ENCODE data around the gene ELK4. TPM values are rescaled to one million over a fixed set of nuclear protein-coding genes. Genes with fewer than 3 reads are reported as not detected.

Gene ELK4
- total and polyA plus RNA-seq, 2 of the 8 experiments (the other 6 are each of a cell fraction or from before 2014, with no cell fraction given), result 2.9 to 26.3 TPM

GRCh38 chr1:205672970-205673369 lies 41.2 kb upstream of the ELK4 start:
- H2AFZ ChIP-seq (ENCODE audit: low read length), result no peak overlapping the region
- peaks cover 17 to 62% (median 44%) of the 10 kb centered on the region in 4 experiments for H3K4me1 ChIP-seq (replicated peaks in 1 of 4; ENCODE audit: control insufficient read depth in 3 of 4, insufficient read depth in 4 of 4, low read length in 3 of 4)
- H3K4me2 ChIP-seq (ENCODE audit: insufficient read depth in 1 of 2, low read depth in 2 of 2, low read length in 2 of 2), result no peak overlapping the region; a peak in 1 of 4 replicates
- H3K4me3 ChIP-seq (ENCODE audit: extremely low read depth in 1 of 4, insufficient read depth in 2 of 4, low read depth in 3 of 4, low read length in 4 of 4), result no peak overlapping the region
- no peak overlapping the region for H4K8ac ChIP-seq (ENCODE audit: extremely low read depth, insufficient read depth, low read length)
- H2BK15ac ChIP-seq (ENCODE audit: low read length), result no peak overlapping the region; the same call in 1 of the 2 replicates
- peaks cover 0 to 2% of the 10 kb centered on the region in 2 experiments for H4K20me1 ChIP-seq (replicated peaks in 1 of 2; ENCODE audit: control insufficient read depth in 1 of 2, insufficient read depth in 2 of 2, low read length in 2 of 2)
- peaks cover 0 to 50% of the 10 kb centered on the region in 2 experiments; a peak in 3 of 4 replicates for H3K79me2 ChIP-seq (ENCODE audit: control insufficient read depth in 1 of 2, insufficient read depth in 2 of 2, low read length in 2 of 2)
- no peak overlapping the region; the same call in 1 of the 2 replicates for H3K27ac ChIP-seq (ENCODE audit: low read depth, low read length)
- H2BK20ac ChIP-seq (ENCODE audit: low read length), result peak overlapping the region; percentile 63
- ChIA-PET POLR2A (ENCODE audit: partially characterized antibody) (interaction anchor here (0.8 to 19.3 kb wide), 5 partner anchors 7 to 34 kb away, joined by 3 to 241 read pairs (median 3); partner anchors contain the start of gene SLC45A3), CTCF (ENCODE audit: partially characterized antibody) (interaction anchor here (0.7 to 17.5 kb wide), 17 partner anchors 8 to 85 kb away, joined by 3 to 378 read pairs (median 4); no protein-coding TSS in a partner anchor)
- H3K14ac ChIP-seq (ENCODE audit: insufficient read length), result no peak overlapping the region
- DNase-seq (ENCODE audit: low read depth in 1 of 2, low spot score in 2 of 2), result no peak
- FAIRE-seq, result no peak
- H3K18ac ChIP-seq (ENCODE audit: extremely low read depth, low read length), result no peak overlapping the region; the same call in 1 of the 2 replicates
- H3K56ac ChIP-seq (replicated peaks; ENCODE audit: insufficient read length, low read depth, low read length), result no peak overlapping the region
- peak overlapping the region; percentile 61 for H2BK12ac ChIP-seq (ENCODE audit: low read depth, low read length)
- H3K27me3 ChIP-seq (replicated peaks in 1 of 4; ENCODE audit: control insufficient read depth in 3 of 4, extremely low read depth in 1 of 4, insufficient read depth in 3 of 4, low read length in 3 of 4), result no peaks in the 10 kb centered on the region
- no peaks in the 10 kb centered on the region for H3K23me2 ChIP-seq (ENCODE audit: low read depth, low read length)
- H4K5ac ChIP-seq (ENCODE audit: insufficient read length, low read depth, low read length), result no peak overlapping the region
- no peaks in the 10 kb centered on the region for H3K36me3 ChIP-seq (ENCODE audit: control insufficient read depth in 2 of 4, insufficient read depth in 4 of 4, low read length in 3 of 4)
- no peak overlapping the region for H2BK5ac ChIP-seq (ENCODE audit: low read depth, low read length)
- no peak overlapping the region for H4K91ac ChIP-seq (replicated peaks; ENCODE audit: insufficient read length, low read length)
- 98% methylated on average over 4 of the region's 4 CpGs; no CpG with 5 or more reads in 1 of the 2 experiments for WGBS, 2 experiments (ENCODE audit: extremely low coverage in 1 of 2, insufficient coverage in 1 of 2, insufficient read length in 1 of 2, insufficient replicate concordance in 2 of 2, low coverage in 1 of 2, low lambda C conversion rate in 2 of 2, missing lambda C conversion rate in 1 of 2)
- H2AK5ac ChIP-seq (ENCODE audit: low read depth, low read length), result no peak overlapping the region
- no peak overlapping the region for H3K4ac ChIP-seq (replicated peaks; ENCODE audit: insufficient read length, low read depth, low read length)
- H3K9ac ChIP-seq (replicated peaks in 1 of 4; ENCODE audit: extremely low read depth in 1 of 4, low read depth in 3 of 4, low read length in 3 of 4), result no peak overlapping the region
- peaks cover 19% of the 10 kb centered on the region for H3K79me1 ChIP-seq (ENCODE audit: low read depth, low read length)
- no peaks in the 10 kb centered on the region for H3K9me3 ChIP-seq (ENCODE audit: insufficient read depth in 2 of 2, low read depth in 1 of 2, low read length in 1 of 2)
- no peak overlapping the region for H3K23ac ChIP-seq (ENCODE audit: insufficient read length)
- no peak overlapping the region for H2BK120ac ChIP-seq (replicated peaks; ENCODE audit: low read depth, low read length)
- TF ChIP-seq SRF (IDR thresholded peaks at IDR 0.05; ENCODE audit: low read depth, low read length) (no peak), ATF2 (IDR thresholded peaks at IDR 0.05; ENCODE audit: low read length) (no peak), RNF2 (IDR thresholded peaks at IDR 0.05; ENCODE audit: borderline replicate concordance, low read depth, low read length, missing control alignments, poor library complexity, severe bottlenecking) (no peak), BRCA1 (IDR thresholded peaks at IDR 0.05; ENCODE audit: low read depth, low read length) (no peak), RFX5 (IDR thresholded peaks at IDR 0.05; ENCODE audit: borderline replicate concordance, low read depth, low read length) (no peak), SIN3A (conservative IDR thresholded peaks at IDR 0.05 in 1 of 2, IDR thresholded peaks at IDR 0.05 in 1 of 2; ENCODE audit: low read depth in 1 of 2, low read length in 2 of 2) (no peak), KDM5A (IDR thresholded peaks at IDR 0.05; ENCODE audit: low read length) (no peak), MAFK (IDR thresholded peaks at IDR 0.05; ENCODE audit: low read depth, low read length) (no peak), CHD2 (IDR thresholded peaks at IDR 0.05; ENCODE audit: low read length) (no peak), CEBPB (IDR thresholded peaks at IDR 0.05; ENCODE audit: low read depth, low read length) (no peak), TCF12 (IDR thresholded peaks at IDR 0.05; ENCODE audit: low read depth, low read length) (no peak), SIRT6 (IDR thresholded peaks at IDR 0.05; ENCODE audit: low read length) (no peak)
